ENCODE measurements around the gene SOX30.

Gene SOX30

GRCh38 chr5:157659868-157660660 lies 7.8 kb upstream of the SOX30 start:
- no peak for DNase-seq

GRCh38 chr5:157658893-157659292 lies 6.7 kb upstream of the SOX30 start:
- DNase-seq, result no peak

GRCh38 chr5:157657516-157657915 lies 5.3 kb upstream of the SOX30 start:
- no peak for DNase-seq

GRCh38 chr5:157651623-157652376 lies 438 bp downstream of the SOX30 start:
- peak; percentile 56 for DNase-seq

- no peak for DNase-seq
Observed at GRCh38 chr5:157650991-157651611, 1.1 kb downstream of the SOX30 start.

- DNase-seq, result no peak
Observed at GRCh38 chr5:157649101-157649500, 3.1 kb downstream of the SOX30 start.

GRCh38 chr5:157648275-157648990 lies 3.8 kb downstream of the SOX30 start:
- no peak for DNase-seq

GRCh38 chr5:157640406-157641066 lies 11.7 kb downstream of the SOX30 start:
- no peak for DNase-seq

GRCh38 chr5:157630341-157630740 lies 21.9 kb downstream of the SOX30 start:
- no peak for DNase-seq

GRCh38 chr5:157626831-157627230 lies 25.4 kb downstream of the SOX30 start:
- no peak for DNase-seq

GRCh38 chr5:157624144-157624543 lies 28.1 kb downstream of the SOX30 start:
- no peak for DNase-seq

- DNase-seq, result no peak
Observed at GRCh38 chr5:157620776-157621175, 31.5 kb downstream of the SOX30 start.

GRCh38 chr5:157618191-157618765 lies 34.0 kb downstream of the SOX30 start:
- no peak for DNase-seq

GRCh38 chr5:157616785-157617184 lies 35.5 kb downstream of the SOX30 start:
- no peak for DNase-seq

GRCh38 chr5:157613385-157614245 lies 38.6 kb downstream of the SOX30 start:
- DNase-seq, result no peak

GRCh38 chr5:157612581-157612980 lies 39.7 kb downstream of the SOX30 start:
- DNase-seq, result no peak

- no peak for DNase-seq
Observed at GRCh38 chr5:157611571-157612476, 40.4 kb downstream of the SOX30 start.

- no peak for DNase-seq
Observed at GRCh38 chr5:157610990-157611389, 41.2 kb downstream of the SOX30 start.

- DNase-seq, result no peak
Observed at GRCh38 chr5:157608972-157609565, 43.2 kb downstream of the SOX30 start.
